MCF 10A (cell line): Measurements from ENCODE around the gene CKMT1A. TPM values are rescaled to one million over a fixed set of nuclear protein-coding genes. Genes with fewer than 3 reads are reported as not detected.
A peak's percentile ranks its signal among the peaks of the same experiment; 100 is the strongest.
"Not testable (repeated sequence)": the region's sequence is repeated elsewhere in the genome, so short reads cannot be mapped to it uniquely, and the experiment has no call there.

Experiments
- Bru-seq: library from RNA; stranded (reverse); fragments of 400-500 nt; gene quantifications from one replicate; lab custom pipeline; 2021; lab: Mats Ljungman, UMichigan
- BruChase-seq, 2 experiments: library from RNA; stranded (reverse); fragments of 400-500 nt; gene quantifications; one replicate each; lab custom pipeline; 2021; lab: Mats Ljungman, UMichigan
- BruUV-seq: library from RNA; stranded (reverse); fragments of 400-500 nt; replicated peaks from 2 replicates; lab custom pipeline; 2021; lab: Mats Ljungman, UMichigan
- CTCF ChIA-PET: fragments of 300-600 bp; sonication (Branson Sonifier 250); formaldehyde crosslinking; extraction: SDS; loops from one replicate; lab custom pipeline; 2021; ENCODE audit warnings: antibody characterized with exemption, inconsistent platforms; lab: Yijun Ruan, JAX
- POLR2A ChIA-PET: fragments of 300-600, 350-650 bp; sonication (Branson Sonifier 250); formaldehyde crosslinking; extraction: SDS; loops from one replicate; lab custom pipeline; 2020; ENCODE audit warnings: antibody characterized with exemption, inconsistent platforms; lab: Yijun Ruan, JAX
- DNase-seq: peaks from one replicate; pipeline ENCODE4 v3.0.0-alpha.2; 2018; ENCODE audit not compliant: unreplicated experiment
- H3K27ac Mint-ChIP-seq: one replicate; pipeline ENCODE4 v1.8.0; 2022; ENCODE audit warnings: mild to moderate bottlenecking, low read depth, mixed read lengths; ENCODE audit not compliant: unreplicated experiment
- H3K27me3 Mint-ChIP-seq: one replicate; pipeline ENCODE4 v1.8.0; 2022; ENCODE audit warnings: mixed read lengths; ENCODE audit not compliant: insufficient read depth, unreplicated experiment
- H3K36me3 Mint-ChIP-seq: one replicate; pipeline ENCODE4 v1.8.0; 2022; ENCODE audit warnings: mild to moderate bottlenecking, moderate library complexity, mixed read lengths; ENCODE audit not compliant: insufficient read depth, unreplicated experiment
- H3K4me1 Mint-ChIP-seq: one replicate; pipeline ENCODE4 v1.8.0; 2022; ENCODE audit warnings: mixed read lengths; ENCODE audit not compliant: insufficient read depth, unreplicated experiment
- H3K4me3 Mint-ChIP-seq: one replicate; pipeline ENCODE4 v1.8.0; 2022; ENCODE audit warnings: mild to moderate bottlenecking, moderate library complexity, mixed read lengths; ENCODE audit not compliant: unreplicated experiment
- H3K9me3 Mint-ChIP-seq: one replicate; pipeline ENCODE4 v1.8.0; 2022; ENCODE audit warnings: mixed read lengths; ENCODE audit not compliant: unreplicated experiment
- CTCF ChIP-seq: fragments of 200-600 bp; IDR thresholded peaks from one replicate; pipeline ENCODE4 v1.8.0; 2022; ENCODE audit warnings: antibody characterized with exemption, mild to moderate bottlenecking; ENCODE audit not compliant: unreplicated experiment
- intact Hi-C: fragments of 100-400 bp; cut with micrococcal nuclease; formaldehyde crosslinking; loops from 2 replicates; pipeline ENCODE4 v1.14.1; 2022
- long read RNA-seq: library from polyadenylated mRNA; stranded (forward); transcript quantifications from one replicate; pipeline ENCODE4 v2.0.0, GENCODE V29; 2022
- total RNA-seq: library from RNA; stranded (reverse); gene quantifications from 2 replicates; pipeline ENCODE4 v1.2.3, GENCODE V29; 2022

CKMT1A gene
- total RNA-seq (11.4 and 27.5 TPM in 2 replicates), Bru-seq, nascent RNA (percentile 38 among the genes with signal in this experiment), BruChase-seq, experiment 1, labeled RNA remaining after a 6-hour chase (percentile 24 among the genes with signal in this experiment), BruChase-seq, experiment 2, labeled RNA remaining after a 2-hour chase (percentile 43 among the genes with signal in this experiment)
- long read RNA-seq, transcript CKMT1A-204 (10 exons, 1,779 nt) = major isoform, 29 of 54 reads
- long read RNA-seq, transcript CKMT1A-202 (9 exons, 1,911 nt) = minor isoform, 13 of 54 reads
- long read RNA-seq, partial matches to known transcripts = 4 of 54 reads
- long read RNA-seq, other reads (novel, unspliced or antisense) = 8 of 54 reads

DNA sequence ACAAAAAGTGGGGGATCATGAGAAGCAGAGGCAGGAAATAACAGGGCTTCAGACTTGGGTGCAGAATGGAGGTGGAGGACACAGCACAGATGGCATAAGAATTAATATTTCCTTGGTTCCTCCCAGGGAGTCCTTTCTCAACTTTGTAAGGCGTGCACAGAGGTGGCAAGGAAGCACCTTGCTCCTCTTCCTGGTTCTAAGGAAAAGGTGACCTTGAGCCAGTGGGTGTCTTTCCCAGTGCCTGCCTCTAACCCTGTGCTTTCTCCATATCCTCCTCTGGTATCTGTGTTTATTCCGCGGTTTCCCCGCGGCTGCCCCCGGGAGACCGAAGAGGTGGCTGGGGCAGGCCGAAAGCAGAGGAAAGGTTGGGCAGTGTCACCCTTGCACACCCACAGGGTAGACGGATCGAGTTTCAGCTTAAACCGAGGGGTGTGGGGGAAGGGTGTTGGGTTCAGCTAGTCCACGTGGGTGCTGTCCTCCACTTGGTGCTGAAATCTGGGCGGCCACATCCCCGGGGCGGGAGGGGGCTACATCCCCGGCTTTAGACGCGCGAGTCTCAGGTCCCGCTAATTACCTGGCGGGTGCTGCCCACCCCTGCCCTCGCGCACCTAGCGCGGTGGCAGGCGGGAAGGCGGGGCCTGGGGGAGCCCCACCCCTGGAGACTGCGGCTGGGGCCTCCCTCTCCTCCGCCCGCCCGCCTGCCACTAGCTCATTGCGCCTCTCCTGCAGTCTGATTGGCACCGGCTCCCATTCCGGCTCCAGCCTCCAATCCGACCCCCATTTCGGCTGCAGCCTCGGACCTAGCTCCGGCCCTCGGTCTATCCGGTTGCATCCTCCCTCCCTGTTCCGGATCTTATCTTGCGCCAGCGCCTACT lies at the start of gene CKMT1A:
CKMT1A (plus strand) TSS at position 712 of the 875 bp plus-strand sequence. CDS start 192 bp downstream, outside the sequence.
- intact Hi-C loops, H3K27ac Mint-ChIP-seq, H3K9me3 Mint-ChIP-seq, POLR2A ChIA-PET, H3K27me3 Mint-ChIP-seq, DNase-seq, BruUV-seq, CTCF ChIA-PET, H3K4me3 Mint-ChIP-seq, H3K4me1 Mint-ChIP-seq: not testable (repeated sequence)
- H3K36me3 Mint-ChIP-seq = peaks cover 11% of the 10 kb centered on the region

- no peak for TF ChIP-seq CTCF
- H3K4me3 Mint-ChIP-seq = no peak within 1 kb of the TSS
- no peaks in the 10 kb centered on the region for H3K4me1 Mint-ChIP-seq
- intact Hi-C loops = no loop called here
- no peak for DNase-seq
- H3K9me3 Mint-ChIP-seq = no peaks in the 10 kb centered on the region
- no peak within 1 kb of the TSS for H3K27ac Mint-ChIP-seq
- H3K36me3 Mint-ChIP-seq = peaks cover 18% of the 10 kb centered on the region
- ChIA-PET POLR2A (no interaction called here), CTCF (no interaction called here)
- no TSS peak for BruUV-seq
- no peaks in the 10 kb centered on the region for H3K27me3 Mint-ChIP-seq
Measured at GRCh38 chr15:43648649-43649429, 44.8 kb upstream of the CKMT1A start, which contains the start of gene CATSPER2. CATSPER2 (minus strand) TSS chr15:43648844; CDS start chr15:43648061, 783 bp downstream.

- H3K4me3 Mint-ChIP-seq, POLR2A ChIA-PET, intact Hi-C loops, H3K27me3 Mint-ChIP-seq, BruUV-seq, H3K4me1 Mint-ChIP-seq, H3K9me3 Mint-ChIP-seq, H3K27ac Mint-ChIP-seq, DNase-seq, CTCF ChIA-PET: not testable (repeated sequence)
- peaks cover 12% of the 10 kb centered on the region for H3K36me3 Mint-ChIP-seq
Measured at GRCh38 chr15:43649430-43649926, 44.2 kb upstream of the CKMT1A start.

DNA sequence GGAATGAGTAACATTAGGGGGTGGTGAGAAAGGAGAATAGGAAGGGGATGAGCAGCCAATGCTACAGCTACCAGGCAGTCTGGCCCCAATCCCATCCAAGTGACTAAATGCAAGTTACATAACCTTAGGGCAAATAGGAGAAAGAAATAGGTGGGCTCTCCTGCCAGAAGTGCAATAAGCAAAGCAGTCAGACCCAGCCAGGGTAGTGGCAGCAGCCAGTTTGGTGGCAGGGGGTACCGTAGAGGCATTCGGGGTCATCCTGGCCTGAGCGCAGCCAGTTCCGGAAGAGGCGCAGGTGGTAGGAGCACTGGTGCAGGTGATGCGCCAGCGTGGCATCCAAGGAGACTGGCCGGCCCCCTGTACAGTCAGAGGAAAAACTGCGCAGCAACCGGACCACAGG lies 33.9 kb upstream of the CKMT1A start:
- POLR2A ChIA-PET, H3K36me3 Mint-ChIP-seq, CTCF ChIA-PET, DNase-seq, BruUV-seq, H3K4me1 Mint-ChIP-seq, H3K27me3 Mint-ChIP-seq, H3K9me3 Mint-ChIP-seq, H3K27ac Mint-ChIP-seq, H3K4me3 Mint-ChIP-seq, intact Hi-C loops: not testable (repeated sequence)

- DNase-seq, H3K4me3 Mint-ChIP-seq, POLR2A ChIA-PET, intact Hi-C loops, H3K27me3 Mint-ChIP-seq, H3K27ac Mint-ChIP-seq, H3K36me3 Mint-ChIP-seq, CTCF ChIA-PET, H3K4me1 Mint-ChIP-seq, H3K9me3 Mint-ChIP-seq, BruUV-seq: not testable (repeated sequence)
Measured at GRCh38 chr15:43662293-43662692, 31.4 kb upstream of the CKMT1A start.

GRCh38 chr15:43663333-43663732 lies 30.3 kb upstream of the CKMT1A start:
- DNase-seq, CTCF ChIA-PET, BruUV-seq, H3K27me3 Mint-ChIP-seq, H3K27ac Mint-ChIP-seq, H3K4me3 Mint-ChIP-seq, POLR2A ChIA-PET, H3K9me3 Mint-ChIP-seq, H3K36me3 Mint-ChIP-seq, H3K4me1 Mint-ChIP-seq, intact Hi-C loops: not testable (repeated sequence)

- DNase-seq, CTCF ChIA-PET, POLR2A ChIA-PET, H3K4me1 Mint-ChIP-seq, H3K9me3 Mint-ChIP-seq, BruUV-seq, H3K4me3 Mint-ChIP-seq, H3K27ac Mint-ChIP-seq, H3K36me3 Mint-ChIP-seq, intact Hi-C loops, H3K27me3 Mint-ChIP-seq: not testable (repeated sequence)
Measured at GRCh38 chr15:43666177-43666576, 27.5 kb upstream of the CKMT1A start.
